Measurements from ENCODE around the gene RBM27.
A peak's percentile ranks its signal among the peaks of the same experiment; 100 is the strongest.
"Not testable (repeated sequence)": the region's sequence is repeated elsewhere in the genome, so short reads cannot be mapped to it uniquely, and the experiment has no call there.

The RBM27 gene

GRCh38 chr5:146206257-146206656 is 2.9 kb downstream of the RBM27 start:
- DNase-seq, result no peak

- DNase-seq, result no peak
Observed at GRCh38 chr5:146208916-146209522, 5.6 kb downstream of the RBM27 start.

GRCh38 chr5:146209714-146210113 is 6.3 kb downstream of the RBM27 start:
- no peak for DNase-seq

GRCh38 chr5:146210810-146211209 is 7.4 kb downstream of the RBM27 start:
- not testable (repeated sequence) for DNase-seq

GRCh38 chr5:146213210-146213826 is 9.9 kb downstream of the RBM27 start:
- DNase-seq, result peak; percentile 15

GRCh38 chr5:146214881-146215280 is 11.5 kb downstream of the RBM27 start:
- DNase-seq, result not testable (repeated sequence)

GRCh38 chr5:146218168-146218567 is 14.8 kb downstream of the RBM27 start:
- DNase-seq, result no peak

- no peak for DNase-seq
Observed at GRCh38 chr5:146219243-146219642, 15.8 kb downstream of the RBM27 start.

- no peak for DNase-seq
Observed at GRCh38 chr5:146221234-146221633, 17.8 kb downstream of the RBM27 start.

- DNase-seq, result no peak
Observed at GRCh38 chr5:146222005-146222404, 18.6 kb downstream of the RBM27 start.

- no peak for DNase-seq
Observed at GRCh38 chr5:146223179-146223578, 19.8 kb downstream of the RBM27 start.

GRCh38 chr5:146229222-146229621 is 25.8 kb downstream of the RBM27 start:
- no peak for DNase-seq

GRCh38 chr5:146232223-146232622 is 28.8 kb downstream of the RBM27 start:
- no peak for DNase-seq

GRCh38 chr5:146233441-146233840 is 30.0 kb downstream of the RBM27 start:
- DNase-seq, result no peak

- DNase-seq, result no peak
Observed at GRCh38 chr5:146238973-146239372, 35.6 kb downstream of the RBM27 start.

GRCh38 chr5:146240951-146241350 is 37.5 kb downstream of the RBM27 start:
- DNase-seq, result no peak

GRCh38 chr5:146243247-146243646 is 39.8 kb downstream of the RBM27 start:
- no peak for DNase-seq

- DNase-seq, result no peak
Observed at GRCh38 chr5:146248561-146248960, 45.2 kb downstream of the RBM27 start.

- no peak for DNase-seq
Observed at GRCh38 chr5:146249801-146250200, 46.4 kb downstream of the RBM27 start.
